ENCODE measurements around the gene BLTP2.
"Not testable (repeated sequence)": the region's sequence is repeated elsewhere in the genome, so short reads cannot be mapped to it uniquely, and the experiment has no call there.

The BLTP2 gene

DNA sequence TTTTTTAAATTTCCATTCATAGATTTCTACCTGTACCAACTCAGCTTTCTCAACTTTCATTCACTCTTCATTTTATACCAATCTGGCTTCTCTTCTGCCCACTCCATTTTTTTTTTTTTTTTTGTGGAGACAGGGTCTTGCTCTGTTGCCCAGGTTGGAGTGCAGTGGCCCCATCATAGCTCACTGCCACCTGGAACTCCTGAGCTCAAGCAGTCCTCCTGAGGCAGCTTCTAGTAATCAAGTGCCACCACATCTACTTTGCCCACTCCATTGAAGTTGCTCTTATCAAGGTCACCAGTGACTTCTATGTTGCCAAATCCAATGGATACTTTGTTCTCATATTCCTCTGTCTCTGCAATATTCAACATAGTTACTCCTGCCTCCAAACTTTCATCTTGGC is 18.8 kb upstream of the BLTP2 start:
- no peak overlapping the region for H3K4me3 ChIP-seq (ENCODE audit: low read depth, low read length)
- in situ Hi-C loops (cut with HindIII; ENCODE audit: low sequenced_read_pairs), result no loop called here
- DNase-seq (ENCODE audit: low read depth, low spot score), result no peak
- TF ChIP-seq, protein P1, sequence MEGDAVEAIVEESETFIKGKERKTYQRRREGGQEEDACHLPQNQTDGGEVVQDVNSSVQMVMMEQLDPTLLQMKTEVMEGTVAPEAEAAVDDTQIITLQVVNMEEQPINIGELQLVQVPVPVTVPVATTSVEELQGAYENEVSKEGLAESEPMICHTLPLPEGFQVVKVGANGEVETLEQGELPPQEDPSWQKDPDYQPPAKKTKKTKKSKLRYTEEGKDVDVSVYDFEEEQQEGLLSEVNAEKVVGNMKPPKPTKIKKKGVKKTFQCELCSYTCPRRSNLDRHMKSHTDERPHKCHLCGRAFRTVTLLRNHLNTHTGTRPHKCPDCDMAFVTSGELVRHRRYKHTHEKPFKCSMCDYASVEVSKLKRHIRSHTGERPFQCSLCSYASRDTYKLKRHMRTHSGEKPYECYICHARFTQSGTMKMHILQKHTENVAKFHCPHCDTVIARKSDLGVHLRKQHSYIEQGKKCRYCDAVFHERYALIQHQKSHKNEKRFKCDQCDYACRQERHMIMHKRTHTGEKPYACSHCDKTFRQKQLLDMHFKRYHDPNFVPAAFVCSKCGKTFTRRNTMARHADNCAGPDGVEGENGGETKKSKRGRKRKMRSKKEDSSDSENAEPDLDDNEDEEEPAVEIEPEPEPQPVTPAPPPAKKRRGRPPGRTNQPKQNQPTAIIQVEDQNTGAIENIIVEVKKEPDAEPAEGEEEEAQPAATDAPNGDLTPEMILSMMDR (IDR thresholded peaks at IDR 0.05; ENCODE audit: low read depth, low read length), result no peak

DNA sequence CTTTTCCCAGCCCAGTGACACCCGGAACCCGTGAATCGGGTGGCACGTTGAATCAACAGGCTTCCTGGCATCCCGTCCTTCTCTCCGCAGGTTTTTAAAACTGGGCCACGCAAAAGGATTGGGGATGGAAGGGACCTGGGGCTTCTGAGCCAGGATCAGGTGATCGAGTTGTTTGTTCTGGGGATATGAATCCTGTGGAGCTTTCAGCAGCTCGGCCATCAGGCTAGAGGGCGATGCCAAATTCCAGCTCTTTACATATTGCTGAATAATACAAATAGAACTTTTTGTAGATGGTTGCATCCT is 17.5 kb upstream of the BLTP2 start:
- H3K4me3 ChIP-seq (ENCODE audit: low read depth, low read length), result peak overlapping the region; percentile 97
- DNase-seq (ENCODE audit: low read depth, low spot score), result no peak
- TF ChIP-seq, protein P1 (IDR thresholded peaks at IDR 0.05; ENCODE audit: low read depth, low read length), result no peak
- in situ Hi-C loops (cut with HindIII; ENCODE audit: low sequenced_read_pairs), result no loop called here

DNA sequence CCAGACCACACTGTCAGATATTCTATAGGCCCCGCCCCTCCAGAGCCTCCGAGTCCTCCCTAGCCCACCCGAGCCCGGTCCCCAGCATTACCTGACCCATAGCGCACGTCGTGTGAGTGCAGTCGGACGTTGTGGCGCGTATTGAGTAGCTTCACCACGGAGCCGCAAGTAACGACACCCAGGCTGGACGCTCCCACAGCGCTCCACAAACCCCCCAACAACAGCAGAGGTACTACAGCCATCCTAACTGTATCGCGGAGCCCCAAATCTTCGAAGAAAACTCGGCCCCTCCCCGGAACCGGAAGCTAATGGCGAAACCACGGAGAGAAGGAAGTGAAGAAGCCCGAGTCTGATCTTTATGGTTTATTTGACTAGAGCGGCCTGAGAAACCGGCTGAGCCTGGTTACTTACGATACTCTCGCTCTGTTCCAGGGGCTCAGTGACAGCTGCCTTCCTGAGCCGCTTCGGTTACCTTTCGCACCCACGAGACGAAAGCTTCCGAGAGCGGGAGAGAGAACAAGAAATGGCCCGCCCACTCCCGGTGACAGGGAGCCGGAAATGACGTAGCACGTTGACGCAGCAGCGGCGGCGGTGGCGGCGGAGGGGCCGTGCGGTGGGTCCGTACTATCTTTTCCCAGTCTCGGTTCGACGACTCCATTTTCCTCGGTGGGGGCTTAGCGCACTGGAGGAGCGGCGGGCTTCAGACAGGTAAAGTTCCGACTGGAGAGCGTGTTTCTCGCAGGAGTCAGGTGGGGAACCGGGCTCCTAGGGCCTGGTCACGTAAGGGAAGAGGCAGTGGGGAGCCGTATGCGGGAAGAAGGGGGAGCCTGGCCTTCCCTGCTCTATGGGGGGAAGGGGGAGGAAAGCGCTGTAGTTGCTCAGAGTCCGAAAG is 16.9 kb upstream of the BLTP2 start, which contains the start of the genes SDF2 and SUPT6H:
TSS of gene SDF2 (minus strand) at position 272 of the 892 bp plus-strand sequence. CDS start at position 242, 30 bp downstream.
TSS of gene SUPT6H (plus strand) at position 571 of the 892 bp plus-strand sequence. CDS start 11,197 bp downstream, outside the sequence.
- H3K4me3 ChIP-seq (ENCODE audit: low read depth, low read length), result peak within 1 kb of the TSS; percentile 97
- in situ Hi-C loops (cut with HindIII; ENCODE audit: low sequenced_read_pairs), result no loop called here
- peak; percentile 87 for DNase-seq (ENCODE audit: low read depth, low spot score)
- TF ChIP-seq, protein P1 (IDR thresholded peaks at IDR 0.05; ENCODE audit: low read depth, low read length), result no peak

DNA sequence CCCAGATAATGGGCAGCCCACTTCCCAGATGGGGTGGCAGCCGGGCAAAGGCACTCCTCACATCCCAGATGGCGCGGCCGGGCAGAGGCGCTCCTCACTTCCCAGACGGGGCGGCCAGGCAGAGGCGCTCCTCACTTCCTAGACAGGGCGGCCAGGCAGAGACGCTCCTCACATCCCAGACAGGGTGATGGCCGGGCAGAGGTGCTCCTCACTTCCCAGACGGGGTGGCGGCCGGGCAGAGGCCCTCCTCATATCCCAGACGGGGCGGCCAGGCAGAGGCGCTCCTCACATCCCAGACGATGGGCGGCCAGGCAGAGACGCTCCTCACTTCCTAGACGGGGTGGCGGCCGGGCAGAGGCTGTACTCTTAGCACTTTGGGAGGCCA is 14.5 kb upstream of the BLTP2 start:
- in situ Hi-C loops (cut with HindIII; ENCODE audit: low sequenced_read_pairs); DNase-seq (ENCODE audit: low read depth, low spot score); H3K4me3 ChIP-seq (ENCODE audit: low read depth, low read length): not testable (repeated sequence)

DNA sequence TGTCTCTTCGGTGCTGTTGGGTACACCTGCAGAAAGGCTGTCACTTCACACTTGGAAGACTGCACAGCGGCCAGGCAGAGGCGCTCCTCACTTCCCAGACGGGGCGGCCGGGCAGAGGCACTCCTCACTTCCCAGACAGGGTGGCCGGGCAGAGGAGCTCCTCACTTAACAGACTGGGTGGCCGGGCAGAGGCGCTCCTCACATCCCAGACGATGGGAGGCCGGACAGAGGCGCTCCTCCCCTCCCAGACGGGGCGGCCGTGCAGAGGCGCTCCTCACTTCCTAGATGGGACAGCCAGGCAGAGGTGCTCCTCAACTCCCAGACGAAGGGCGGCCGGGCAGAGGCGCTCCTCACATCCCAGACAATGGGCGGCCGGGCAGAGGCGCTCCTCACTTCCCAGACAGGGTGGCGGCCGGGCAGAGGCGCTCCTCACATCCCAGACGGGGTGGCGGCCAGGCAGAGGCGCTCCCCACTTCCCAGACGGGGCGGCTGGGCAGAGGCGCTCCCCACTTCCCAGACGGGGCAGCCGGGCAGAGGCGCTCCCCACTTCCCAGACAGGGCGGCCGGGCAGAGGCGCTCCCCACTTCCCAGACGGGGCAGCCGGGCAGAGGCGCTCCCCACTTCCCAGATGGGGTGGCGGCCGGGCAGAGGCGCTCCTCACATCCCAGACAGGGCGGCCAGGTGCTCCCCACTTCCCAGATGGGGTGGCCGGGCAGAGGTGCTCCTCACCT is 14.0 kb upstream of the BLTP2 start:
- DNase-seq (ENCODE audit: low read depth, low spot score); in situ Hi-C loops (cut with HindIII; ENCODE audit: low sequenced_read_pairs): not testable (repeated sequence)

DNA sequence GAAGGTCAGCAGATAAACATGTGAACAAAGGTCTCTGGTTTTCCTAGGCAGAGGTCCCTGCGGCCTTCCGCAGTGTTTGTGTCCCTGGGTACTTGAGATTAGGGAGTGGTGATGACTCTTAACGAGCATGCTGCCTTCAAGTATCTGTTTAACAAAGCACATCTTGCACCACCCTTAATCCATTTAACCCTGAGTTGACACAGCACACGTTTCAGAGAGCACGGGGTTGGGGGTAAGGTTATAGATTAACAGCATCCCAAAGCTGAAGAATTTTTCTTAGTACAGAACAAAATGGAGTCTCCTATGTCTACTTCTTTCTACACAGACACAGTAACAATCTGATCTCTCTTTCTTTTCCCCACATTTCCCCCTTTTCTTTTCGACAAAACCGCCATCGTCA is 13.4 kb upstream of the BLTP2 start:
- H3K4me3 ChIP-seq (ENCODE audit: low read depth, low read length); DNase-seq (ENCODE audit: low read depth, low spot score); in situ Hi-C loops (cut with HindIII; ENCODE audit: low sequenced_read_pairs): not testable (repeated sequence)

More for the DNA sequence above, 14.0 kb upstream of the BLTP2 start:
- not testable (repeated sequence) for H3K4me3 ChIP-seq (ENCODE audit: low read depth, low read length)

DNA sequence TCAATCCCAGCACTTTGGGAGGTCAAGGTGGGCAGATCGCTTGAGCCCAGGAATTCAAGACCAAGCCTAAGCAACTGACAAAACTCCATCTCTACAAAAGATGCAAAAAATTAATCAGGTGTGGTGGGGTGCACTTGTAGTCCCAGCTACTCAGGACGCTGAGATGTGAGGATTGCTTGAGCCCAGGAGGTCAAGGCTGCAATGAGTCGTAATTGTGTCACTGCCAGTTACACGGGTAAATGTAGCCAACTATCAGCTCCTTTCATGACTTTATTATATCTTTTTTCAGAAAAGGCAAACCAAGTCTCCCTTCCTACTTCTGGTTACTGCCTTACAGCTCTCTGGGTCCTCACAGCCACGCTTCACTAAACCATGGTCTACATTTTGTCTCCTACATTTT is 12.8 kb upstream of the BLTP2 start:
- peak; percentile 19 for DNase-seq (ENCODE audit: low read depth, low spot score)
- in situ Hi-C loops (cut with HindIII; ENCODE audit: low sequenced_read_pairs), result no loop called here
- no peak overlapping the region for H3K4me3 ChIP-seq (ENCODE audit: low read depth, low read length)
- TF ChIP-seq, protein P1 (IDR thresholded peaks at IDR 0.05; ENCODE audit: low read depth, low read length), result no peak

DNA sequence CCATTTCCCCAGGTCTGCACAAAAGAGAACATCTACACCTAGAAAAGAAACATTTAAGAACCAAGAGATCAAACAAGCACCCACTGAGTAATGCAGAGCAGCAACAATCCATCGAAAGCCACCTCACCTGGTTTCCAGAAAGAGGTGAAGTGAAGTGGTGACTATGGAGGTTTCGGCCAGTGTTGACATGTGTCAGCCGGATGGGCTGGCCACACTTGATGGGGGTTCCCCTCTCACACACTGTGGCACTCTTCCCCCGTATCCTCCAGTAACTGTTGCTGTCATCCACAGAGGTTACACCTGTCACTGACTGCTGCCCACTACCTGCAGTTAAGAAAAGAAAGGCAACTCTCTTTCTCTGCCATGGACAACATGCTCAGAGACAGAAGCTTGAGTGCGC is 10.2 kb upstream of the BLTP2 start:
- H3K4me3 ChIP-seq (ENCODE audit: low read depth, low read length), result no peak overlapping the region
- TF ChIP-seq, protein P1 (IDR thresholded peaks at IDR 0.05; ENCODE audit: low read depth, low read length), result no peak
- DNase-seq (ENCODE audit: low read depth, low spot score), result no peak
- in situ Hi-C loops (cut with HindIII; ENCODE audit: low sequenced_read_pairs), result no loop called here
